GM12801 (cell line): ENCODE results near the gene AGPAT2.

Source experiments
- CTCF ChIP-seq: IDR thresholded peaks from one replicate; pipeline ENCODE4 v1.5.1; 2011; ENCODE audit warnings: control low read depth; ENCODE audit not compliant: insufficient read length; ENCODE audit errors: extremely low read depth

Gene AGPAT2

GRCh38 chr9:136686794-136687711, at the start of gene AGPAT2:
TSS of gene AGPAT2 (minus strand) at chr9:136687457. CDS start at chr9:136687357, 100 bp downstream.
- TF ChIP-seq CTCF, result no peak

DNA sequence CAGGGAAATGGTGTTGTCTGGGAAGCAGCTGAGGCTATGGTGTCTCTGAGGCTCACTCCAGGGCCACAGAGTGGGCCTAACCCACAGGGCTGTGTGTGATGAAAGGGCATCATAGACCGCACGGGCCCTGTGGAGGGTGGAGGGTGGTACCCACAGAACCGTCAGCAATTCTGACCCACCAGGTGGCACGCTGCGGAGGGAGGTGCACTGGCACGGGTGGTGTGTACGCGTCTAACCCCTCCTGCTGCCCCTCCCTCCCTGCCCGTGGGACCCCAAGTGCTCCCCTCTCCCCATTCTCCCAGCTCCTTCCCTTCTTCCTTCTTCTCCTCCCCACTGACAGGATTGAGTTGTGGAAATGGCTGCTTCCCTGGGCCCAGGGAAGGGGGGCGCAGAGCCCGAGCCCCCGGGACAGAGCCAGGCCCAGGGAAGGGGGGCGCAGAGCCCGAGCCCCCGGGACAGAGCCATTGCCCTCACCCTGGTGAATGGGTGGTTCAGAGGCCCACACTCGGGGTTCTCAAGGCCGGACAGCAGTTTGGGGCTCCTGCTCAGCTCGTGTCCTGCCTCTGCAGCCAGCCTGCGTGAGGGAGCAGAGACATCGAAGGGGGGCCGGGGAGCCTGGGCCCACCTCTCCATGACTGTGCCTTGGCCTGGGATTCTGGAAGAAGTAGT, 48.7 kb upstream of the AGPAT2 start:
- TF ChIP-seq CTCF, result no peak

DNA sequence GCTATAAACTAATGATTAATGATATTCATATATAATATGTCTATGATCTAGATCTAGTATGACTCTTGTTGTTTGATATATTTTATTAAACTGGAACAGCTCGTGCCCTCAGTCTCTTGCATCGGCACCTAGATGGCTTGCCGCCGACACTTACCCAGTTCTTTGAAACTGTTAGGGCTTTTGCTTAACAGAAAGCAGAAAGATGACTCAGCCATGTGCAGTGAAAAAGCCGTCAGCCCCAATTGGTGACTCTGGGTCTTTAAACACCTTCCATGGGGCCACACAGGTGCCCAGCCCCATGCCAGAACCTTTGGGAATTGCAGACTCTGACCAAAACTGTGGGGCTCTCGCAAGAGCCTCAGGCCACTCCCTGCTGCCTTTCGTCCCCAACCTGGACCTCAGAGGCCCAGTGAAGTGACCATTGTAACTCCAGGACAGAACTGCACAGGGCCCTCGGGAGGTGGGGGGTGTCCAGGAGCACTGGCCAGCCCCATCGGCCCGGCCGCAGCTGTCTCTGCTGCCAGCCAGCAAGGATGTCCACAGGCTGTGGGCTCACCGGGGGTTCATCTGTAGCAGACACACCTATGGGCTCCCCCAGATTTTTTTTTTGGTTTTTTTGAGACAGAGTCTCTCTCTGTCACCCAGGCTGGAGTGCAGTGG, 47.7 kb upstream of the AGPAT2 start:
- TF ChIP-seq CTCF, result no peak

GRCh38 chr9:136733611-136734010, 46.4 kb upstream of the AGPAT2 start:
- no peak for TF ChIP-seq CTCF

DNA sequence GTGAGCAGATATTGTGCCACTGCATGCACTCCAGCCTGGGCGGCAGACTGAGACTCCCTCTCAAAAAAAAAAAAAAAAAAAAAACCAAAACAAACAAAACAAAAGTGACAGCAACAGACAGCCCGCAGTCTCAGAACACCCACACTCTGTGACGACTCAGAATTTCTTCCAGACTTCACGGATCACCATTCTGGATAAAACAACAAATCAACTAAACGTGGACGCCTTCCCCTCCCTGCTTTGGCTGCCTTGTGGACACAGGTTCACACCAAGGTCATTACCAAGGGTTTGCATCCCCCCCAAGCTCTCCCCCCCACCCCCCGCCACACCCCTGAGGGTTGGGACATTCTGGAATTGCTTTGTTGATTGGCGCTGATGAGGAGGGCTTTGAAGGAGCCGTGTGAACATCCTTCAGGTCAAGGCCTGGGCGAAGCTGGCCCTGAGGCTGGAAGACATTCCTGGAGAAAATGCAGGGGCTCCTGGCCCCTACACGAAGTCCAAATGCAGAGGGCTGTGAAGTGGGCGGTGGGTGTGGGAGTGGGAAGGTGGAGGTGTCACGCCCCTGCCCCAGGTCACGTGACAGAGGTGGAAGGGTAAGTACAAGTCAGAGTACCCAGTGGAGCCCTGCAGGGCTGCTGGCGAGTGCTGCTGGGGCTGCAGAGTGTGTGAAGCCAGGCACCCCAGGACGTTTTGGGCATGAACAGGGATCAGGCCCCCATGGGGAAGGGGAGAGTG, 45.4 kb upstream of the AGPAT2 start:
- no peak for TF ChIP-seq CTCF

DNA sequence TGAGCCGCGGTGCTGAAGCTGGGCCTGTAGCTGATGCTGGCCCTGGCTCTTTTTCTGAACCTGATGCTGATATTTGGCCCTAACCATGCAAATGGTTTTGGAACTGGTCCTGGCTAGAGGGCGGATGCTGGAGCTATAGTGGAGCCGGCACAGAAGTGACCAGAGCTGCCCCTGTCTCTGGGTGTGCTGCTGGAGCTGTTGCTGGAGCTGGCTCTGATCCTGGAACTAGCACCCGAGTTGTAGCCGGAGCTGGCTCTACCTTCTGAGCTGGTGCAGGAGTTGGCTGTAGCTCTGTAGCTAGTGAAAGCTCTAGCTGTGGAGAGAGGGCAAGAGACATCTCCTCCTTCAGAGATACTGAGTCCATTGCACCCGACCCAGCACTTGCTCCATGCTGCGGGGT, 42.7 kb upstream of the AGPAT2 start:
- TF ChIP-seq CTCF, result no peak
